UCSD-AML1 (cell line): ENCODE results near the gene ITPKC.
"Not testable (repeated sequence)": the region's sequence is repeated elsewhere in the genome, so short reads cannot be mapped to it uniquely, and the experiment has no call there.

Source experiments
- DNase-seq: peaks from one replicate; lab custom pipeline; 2025; ENCODE audit not compliant: unreplicated experiment; lab: John Stamatoyannopoulos, UW

ITPKC gene

DNA sequence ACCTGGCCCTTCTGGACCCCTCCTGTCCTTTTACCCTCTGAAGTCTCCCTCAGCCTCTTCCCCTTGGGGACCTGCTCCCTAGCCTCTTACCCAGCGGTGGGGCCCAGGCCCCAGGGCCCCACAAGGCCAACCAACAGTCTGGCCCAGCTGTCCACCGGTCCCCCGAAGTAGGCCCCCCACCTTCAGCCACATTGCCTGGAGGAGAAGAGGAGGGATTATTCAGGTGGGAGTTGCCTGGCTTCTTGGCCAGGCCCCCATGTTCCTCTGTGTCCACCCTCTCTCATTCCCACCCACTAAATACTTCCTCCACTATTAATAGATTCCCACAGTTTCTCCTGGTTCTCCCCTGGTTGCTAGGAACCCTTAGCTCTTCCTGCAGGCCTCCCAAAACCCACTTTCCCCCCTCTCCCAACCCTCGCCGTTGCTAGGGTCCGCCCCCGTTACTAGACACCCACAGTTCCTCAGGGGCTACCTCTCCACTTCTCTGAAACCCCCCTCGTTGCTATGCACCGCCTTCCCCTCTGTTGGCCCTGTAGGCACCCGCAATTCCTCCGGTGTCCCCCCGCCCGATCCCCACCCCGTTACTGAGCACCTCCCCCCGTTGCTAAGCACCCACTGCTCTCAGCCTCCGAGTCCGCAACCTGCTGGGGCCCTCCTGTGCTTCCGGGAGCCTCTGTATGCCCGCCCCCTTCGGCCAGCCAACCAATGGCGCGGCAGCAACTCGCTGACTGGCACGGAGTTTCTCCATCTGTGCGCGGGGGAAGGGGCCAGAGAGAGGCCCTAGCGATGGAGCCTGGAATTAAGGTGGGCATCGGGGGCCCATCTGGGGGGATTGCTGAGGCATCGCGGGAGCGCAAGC, 2.2 kb upstream of the ITPKC start:
- peak; percentile 91 for DNase-seq

DNA sequence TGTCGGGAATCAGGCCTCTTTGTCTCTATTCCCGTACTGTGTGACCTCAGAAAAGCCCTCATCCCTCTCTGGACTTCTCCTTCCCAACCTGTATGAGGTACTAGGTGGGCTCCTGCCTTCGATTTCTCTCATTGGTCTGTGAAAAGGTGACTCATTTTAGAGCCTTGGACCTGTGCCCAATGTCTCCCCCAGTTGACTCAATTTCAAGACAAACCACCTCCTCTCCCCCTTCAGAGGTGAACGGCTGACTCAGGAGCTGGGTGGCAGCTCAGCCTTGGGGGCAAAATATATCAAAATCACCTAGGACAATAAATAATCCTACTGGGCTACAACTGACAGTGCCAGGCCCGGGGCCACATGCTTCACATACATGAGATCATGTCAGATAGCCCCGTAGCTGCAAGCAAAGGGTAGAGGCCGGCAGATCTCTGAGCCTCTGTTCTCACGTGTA, 856 bp upstream of the ITPKC start:
- DNase-seq = no peak

DNA sequence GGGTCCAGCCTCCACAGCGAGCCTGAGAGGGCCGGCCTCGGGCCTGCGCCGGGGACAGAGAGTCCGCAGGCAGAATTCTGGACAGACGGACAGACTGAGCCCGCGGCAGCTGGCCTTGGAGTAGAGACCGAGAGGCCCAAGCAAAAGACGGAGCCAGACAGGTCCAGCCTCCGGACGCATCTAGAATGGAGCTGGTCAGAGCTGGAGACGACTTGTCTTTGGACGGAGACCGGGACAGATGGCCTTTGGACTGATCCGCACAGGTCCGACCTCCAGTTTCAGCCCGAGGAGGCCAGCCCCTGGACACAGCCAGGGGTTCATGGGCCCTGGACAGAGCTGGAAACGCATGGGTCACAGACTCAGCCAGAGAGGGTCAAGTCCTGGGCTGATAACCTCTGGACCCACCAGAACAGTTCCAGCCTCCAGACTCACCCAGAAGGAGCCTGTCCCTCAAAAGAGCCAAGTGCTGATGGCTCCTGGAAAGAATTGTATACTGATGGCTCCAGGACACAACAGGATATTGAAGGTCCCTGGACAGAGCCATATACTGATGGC, 490 bp downstream of the ITPKC start:
- DNase-seq = no peak

DNA sequence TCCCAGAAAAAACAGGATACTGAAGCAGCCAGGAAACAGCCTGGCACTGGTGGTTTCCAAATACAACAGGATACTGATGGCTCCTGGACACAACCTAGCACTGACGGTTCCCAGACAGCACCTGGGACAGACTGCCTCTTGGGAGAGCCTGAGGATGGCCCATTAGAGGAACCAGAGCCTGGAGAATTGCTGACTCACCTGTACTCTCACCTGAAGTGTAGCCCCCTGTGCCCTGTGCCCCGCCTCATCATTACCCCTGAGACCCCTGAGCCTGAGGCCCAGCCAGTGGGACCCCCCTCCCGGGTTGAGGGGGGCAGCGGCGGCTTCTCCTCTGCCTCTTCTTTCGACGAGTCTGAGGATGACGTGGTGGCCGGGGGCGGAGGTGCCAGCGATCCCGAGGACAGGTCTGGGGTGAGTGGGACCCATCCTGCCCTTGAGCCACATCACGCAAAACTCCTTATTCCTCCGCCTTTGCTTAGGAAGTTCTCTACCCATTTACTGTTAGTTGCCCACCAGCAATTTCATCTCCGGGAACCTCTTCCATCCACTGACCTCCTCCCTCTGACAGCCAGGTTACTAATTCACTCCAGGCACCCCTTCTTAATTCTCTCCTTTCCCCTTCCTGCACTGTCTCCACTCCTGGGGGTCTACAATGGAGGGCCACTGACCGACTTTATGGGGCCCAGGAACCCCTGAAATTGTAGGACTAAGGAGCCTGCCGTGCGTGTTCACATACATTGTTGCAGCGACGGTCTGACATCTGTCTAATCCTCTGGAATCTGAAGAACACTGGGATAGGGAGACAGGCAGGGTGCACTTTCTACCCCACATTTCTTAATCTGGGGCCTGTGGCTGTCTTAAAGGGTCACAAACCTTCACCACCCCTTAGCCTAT, 1.2 kb downstream of the ITPKC start:
- DNase-seq = no peak

DNA sequence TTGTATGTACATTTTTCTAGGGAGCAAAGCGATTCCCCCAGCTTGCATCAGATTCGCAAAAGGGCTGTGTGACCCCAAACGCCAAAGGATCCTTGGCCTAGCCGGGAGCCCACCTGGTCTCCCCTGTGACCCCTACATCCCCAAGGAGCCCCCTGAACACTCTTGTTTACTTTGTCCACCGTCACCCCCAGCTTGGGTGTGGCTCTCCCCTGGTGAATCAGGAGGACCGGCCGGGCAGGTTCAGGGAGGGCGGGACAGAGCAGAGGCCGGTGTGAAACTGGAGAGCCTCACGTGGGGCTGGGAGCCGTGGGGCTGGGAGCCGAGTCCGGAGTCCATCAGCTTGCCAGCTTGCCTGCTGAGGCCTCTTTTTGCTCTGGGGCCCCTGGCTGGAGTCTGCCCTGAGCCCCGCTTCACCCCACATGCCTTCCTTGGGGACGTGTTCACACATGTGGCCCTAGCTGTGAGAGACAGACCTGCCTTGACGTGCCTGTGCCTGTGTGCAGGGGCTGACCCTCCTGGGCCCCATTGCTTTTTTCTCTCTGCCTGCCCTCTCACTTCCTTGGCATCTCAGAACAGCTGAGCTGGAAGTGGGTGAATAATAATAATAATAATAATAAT, 2.0 kb downstream of the ITPKC start:
- DNase-seq = no peak

DNA sequence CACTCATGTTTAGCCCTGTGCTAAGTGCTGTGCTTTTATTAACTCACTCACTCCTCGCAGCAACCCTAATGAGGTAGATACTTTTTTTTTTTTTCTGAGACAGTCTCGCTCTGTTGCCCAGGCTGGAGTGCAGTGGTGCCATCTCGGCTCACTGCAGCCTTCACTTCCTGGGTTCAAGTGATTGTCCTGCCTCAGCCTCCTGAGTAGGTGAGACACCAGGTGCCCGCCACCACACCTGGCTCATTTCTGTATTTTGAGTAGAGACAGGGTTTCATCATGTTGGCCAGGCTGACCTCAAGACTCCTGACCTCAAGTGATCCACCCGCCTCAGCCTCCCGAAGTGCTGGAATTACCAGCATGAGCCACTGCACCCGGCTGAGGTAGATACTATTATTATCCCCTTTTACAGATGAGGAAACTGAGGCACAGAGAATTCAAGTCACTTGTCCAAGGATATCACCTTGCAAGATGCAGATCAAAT, 2.5 kb downstream of the ITPKC start:
- DNase-seq = no peak

DNA sequence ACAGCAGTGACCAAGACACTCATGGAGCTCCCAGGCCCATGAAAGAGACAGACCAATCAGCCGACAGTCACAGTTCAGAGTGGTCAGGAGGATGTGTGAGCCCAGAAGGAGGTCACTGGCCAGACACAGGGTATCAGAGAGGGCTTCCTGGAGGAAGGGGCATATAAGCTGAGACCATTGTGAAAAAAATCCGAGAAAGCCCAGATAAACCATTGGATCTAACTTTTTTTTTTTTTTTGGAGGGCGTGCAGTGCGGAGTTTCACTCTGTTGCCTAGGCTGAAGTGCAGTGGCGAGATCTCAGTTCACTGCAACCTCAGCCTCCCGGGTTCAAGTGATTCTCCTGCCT, 4.2 kb downstream of the ITPKC start:
- no peak for DNase-seq

DNA sequence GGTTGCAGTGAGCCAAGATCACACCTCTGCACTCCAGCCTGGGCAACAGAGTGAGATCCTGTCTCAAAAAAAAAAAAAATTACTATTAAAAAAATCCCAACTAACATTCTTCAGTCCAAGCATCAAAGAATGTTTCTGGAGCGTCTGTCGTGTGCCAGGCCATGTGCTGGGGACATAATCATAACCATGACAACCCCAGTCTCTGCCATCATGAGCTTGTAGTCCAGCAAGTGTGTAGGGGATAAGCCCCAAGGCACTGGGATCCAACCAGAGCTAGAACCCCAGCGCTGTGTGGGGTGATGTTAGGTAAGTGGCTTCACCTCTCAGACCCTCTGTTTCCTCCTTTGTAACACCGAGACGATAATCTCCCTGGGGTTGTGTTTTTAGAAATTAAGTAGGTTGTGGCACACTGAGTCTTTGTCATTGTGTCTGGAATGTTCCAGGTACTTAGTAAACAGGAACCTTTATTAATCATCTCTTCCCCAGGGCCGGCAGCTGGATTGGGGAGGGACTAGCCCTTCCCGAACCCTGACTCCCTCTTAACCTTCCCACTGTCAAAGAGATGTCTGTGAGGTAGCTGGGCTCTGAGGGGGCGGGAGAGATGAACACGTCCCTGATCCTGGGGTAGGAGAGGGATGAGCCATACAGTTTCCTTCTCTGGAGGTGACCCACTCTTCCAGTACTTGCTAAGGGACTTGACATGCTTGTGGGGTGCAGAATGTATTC, 5.2 kb downstream of the ITPKC start:
- DNase-seq = no peak

DNA sequence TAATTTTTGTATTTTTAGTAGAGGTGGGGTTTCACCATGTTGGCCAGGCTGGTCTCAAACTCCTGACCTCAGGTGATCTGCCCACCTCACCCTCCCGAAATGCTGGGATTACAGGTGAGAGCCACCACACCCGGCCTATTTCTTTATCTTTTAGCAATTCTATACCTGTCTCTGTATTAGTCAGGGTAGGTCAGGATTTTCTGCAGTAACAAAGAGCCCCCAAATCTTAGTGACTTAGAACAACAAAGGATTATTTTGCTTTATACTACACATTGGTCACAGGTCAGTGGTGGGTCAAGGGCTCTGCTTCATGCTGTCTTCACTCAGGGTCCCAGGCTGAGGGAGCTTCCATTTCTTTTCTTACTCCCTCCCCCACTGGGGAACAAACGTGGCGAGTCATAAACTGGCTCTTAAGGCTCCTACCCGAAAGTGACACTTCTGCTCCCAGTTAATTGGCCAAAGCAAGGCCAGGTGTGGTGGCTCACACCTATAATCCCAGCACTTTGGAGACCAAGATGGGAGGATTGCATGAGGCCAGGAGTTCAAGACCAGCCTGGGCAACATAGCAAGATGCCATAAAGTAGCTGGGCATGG, 6.8 kb downstream of the ITPKC start:
- DNase-seq = no peak

DNA sequence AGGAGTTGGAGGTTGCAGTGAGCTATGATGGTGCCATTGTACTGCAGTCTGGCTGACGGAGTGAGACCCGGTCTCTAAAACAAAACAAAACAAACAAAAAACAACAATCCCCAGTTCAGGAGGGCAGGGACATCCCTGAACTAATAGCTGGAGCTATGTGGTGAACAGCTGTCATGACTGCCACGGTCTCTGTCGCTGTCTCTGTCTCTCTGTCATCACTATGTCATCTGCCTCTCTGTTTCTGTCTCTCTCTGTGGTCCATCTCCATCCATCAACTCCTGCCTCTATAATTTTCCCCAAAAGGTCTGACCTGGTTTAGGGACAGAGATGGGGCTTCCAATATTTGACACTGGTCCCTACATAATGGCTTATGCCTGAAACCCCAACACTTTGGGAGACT, 7.4 kb downstream of the ITPKC start:
- DNase-seq = no peak

DNA sequence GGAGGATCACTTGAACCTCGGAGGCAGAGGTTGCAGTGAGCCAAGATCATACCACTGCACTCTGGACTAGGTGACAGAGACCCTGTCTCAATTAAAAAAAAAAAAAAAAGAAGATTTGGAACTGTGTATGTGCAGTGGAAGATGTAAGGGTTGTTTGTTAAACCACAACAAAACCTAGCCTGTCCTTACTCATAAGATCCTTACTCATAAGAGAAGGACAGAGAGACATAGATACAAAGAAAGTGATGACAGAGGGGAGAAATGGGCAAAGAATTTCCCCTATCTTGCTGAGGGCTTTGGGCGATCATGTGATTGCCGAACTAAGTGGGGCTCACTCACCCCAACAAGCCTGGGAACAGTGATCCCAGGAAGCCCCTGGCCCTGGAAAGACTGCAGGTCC, 7.9 kb downstream of the ITPKC start:
- no peak for DNase-seq

DNA sequence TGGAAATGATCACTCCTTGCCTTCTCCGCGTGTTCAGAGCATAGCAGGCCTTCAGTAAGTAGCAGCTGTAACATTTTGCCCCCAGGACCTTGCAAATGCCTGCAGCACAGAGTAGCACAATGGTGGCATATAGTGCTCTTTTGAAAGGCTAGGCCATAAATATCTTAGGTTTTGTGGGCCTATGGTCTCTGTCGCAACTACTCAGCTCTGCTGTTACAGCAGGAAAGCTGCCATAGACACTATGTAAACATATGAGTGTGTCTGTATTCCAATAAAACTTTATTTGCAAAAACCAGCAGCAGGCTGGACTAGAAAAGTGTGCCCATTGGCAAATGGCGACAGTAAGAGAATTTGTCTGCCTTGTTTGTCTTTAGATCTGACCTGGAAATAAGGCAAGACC, 9.4 kb downstream of the ITPKC start:
- DNase-seq = no peak

DNA sequence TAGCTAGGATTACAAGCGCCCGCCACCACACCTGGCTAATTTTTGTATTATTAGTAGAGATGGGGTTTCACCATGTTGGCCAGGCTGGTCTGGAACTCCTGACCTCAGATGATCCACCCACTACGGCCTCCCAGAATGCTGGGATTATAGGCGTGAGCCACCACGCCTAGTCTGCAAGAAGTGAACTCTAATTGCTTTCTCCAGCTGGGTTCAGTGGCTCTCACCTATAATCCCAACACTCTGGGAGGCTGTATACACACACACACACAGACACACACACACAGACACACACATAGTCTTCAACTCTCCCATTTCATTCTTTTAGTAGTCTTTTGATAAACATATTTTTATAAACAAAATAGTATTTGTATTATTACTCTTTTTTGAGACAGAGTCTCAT, 13.2 kb downstream of the ITPKC start:
- DNase-seq = not testable (repeated sequence)

DNA sequence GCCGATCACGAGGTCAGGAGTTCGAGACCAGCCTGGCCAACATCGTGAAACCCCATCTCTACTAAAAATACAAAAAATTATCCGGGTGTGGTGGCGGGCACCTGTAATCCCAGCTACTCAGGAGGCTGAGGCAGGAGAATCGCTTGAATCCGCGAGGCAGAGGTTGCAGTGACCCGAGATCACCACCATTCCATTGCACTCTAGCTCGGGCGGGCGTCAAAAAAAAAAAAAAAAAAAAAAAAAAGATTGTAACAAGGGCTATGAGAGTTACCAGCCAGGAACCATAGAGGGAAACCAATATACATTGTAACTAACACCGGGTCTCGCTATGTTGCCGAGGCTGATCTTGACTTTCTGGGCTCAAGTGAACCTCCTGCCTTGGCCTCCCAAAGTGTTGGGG, 15.4 kb downstream of the ITPKC start:
- not testable (repeated sequence) for DNase-seq

DNA sequence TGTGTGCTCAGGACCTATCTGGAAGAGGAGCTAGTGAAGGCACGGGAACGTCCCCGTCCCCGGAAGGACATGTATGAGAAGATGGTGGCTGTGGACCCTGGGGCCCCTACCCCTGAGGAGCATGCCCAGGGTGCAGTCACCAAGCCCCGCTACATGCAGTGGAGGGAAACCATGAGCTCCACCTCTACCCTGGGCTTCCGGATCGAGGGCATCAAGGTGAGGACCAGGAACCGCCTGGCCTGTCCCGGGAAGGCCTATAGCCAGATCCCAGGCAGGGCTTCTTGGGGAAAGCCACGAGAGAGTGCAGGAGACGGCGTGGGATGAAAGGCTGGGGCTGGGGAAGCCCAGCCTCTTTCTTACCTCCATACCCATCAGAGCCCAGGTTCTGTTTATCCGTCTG, 16.2 kb downstream of the ITPKC start:
- DNase-seq = no peak

DNA sequence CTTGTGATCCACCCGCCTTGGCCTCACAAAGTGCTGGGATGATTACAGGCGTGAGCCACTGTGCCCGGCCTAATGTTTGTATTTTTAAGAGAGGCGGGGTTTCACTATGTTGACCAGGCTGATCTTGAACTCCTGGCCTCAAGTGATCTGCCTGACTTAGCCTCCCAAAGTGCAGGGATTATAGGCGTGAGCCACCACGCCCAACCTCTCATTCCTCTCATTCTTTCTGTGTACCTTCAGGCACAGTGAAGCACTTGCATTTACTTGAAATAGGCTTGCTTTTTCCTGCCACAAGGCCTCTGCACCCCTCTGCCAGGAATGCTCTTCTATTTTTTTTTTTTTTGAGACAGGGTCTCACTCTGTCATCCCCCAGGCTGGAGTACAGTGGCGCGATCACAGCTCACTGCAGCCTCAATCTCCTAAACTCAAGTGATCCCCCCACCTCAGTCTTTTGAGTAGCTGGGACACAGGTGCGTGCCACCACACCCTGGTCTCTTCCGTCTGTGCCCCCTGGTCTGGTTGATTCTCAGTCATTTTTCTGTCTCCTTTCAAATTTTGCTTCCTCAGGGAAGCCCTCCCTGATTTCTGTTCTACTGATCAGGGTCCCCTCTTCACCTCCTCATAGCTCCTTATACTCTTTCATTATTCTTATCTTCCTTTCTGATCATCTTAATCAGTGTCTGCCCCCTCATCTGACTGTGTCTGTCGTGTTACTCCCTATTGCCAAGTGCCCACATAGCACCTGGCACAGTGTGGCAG, 18.3 kb downstream of the ITPKC start:
- no peak for DNase-seq

DNA sequence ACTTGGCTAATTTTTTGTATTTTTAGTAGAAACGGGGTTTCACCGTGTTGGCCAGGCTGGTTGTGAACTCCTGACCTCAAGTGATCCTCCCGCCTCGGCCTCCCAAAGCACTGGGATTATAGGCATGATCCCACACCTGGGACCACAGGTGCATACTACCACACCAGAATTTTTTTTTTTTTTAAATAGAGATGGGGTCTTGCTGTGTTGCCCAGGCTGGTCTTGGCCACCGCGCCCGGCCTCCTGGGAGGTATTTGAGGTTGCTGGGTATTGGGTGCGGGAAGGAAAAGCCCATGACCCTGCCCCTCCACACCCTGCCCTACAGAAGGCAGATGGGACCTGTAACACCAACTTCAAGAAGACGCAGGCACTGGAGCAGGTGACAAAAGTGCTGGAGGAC, 19.7 kb downstream of the ITPKC start:
- no peak for DNase-seq

DNA sequence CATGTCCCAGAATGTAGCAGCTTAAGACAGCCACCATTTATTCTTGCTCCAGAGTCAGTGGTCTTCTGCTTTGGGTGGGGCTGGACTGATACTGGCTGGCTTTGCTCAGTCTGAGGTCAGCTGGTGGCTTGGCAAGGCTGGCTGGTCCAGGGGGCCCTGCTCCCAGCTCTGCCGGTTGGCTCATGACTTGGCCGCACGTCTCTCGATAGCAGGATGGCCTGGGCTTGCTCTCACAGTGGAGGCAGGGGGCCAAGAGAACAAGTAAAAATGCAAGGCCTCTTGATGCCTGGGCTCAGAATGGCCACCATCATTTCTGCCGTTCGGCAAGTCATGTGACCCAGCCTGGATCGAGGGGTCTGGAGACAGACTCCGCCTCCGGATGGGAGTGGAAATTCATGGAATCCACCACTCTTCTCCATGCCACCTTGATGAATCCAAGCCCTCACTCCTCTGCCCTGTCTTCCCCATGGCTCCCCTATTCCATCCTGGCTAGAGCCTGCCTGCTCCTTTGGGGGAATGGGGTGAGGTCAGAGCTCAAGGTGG, 20.3 kb downstream of the ITPKC start:
- no peak for DNase-seq
